ENCODE data around the gene FKBP10. TPM values are rescaled to one million over a fixed set of nuclear protein-coding genes. Genes with fewer than 3 reads are reported as not detected.

Gene FKBP10
- total RNA-seq = 100 to 1,000 TPM; 140 to 172 TPM
- 100 to 1,000 TPM in 1 of 2 donors, 10 to 100 TPM in 1; 70.5 to 260 TPM for polyA plus RNA-seq
- long read RNA-seq, donor 1, transcript FKBP10-201 (10 exons, 2,662 nt) = major isoform, 36 of 68 reads
- long read RNA-seq, donor 1, partial matches to known transcripts = 26 of 68 reads
- long read RNA-seq, donor 1, other reads (novel, unspliced or antisense) = 6 of 68 reads
- long read RNA-seq, donor 2, transcript FKBP10-201 (10 exons, 2,662 nt) = major isoform, 11 of 23 reads
- long read RNA-seq, donor 2, partial matches to known transcripts = 9 of 23 reads
- long read RNA-seq, donor 2, other reads (novel, unspliced or antisense) = 2 of 23 reads

DNA sequence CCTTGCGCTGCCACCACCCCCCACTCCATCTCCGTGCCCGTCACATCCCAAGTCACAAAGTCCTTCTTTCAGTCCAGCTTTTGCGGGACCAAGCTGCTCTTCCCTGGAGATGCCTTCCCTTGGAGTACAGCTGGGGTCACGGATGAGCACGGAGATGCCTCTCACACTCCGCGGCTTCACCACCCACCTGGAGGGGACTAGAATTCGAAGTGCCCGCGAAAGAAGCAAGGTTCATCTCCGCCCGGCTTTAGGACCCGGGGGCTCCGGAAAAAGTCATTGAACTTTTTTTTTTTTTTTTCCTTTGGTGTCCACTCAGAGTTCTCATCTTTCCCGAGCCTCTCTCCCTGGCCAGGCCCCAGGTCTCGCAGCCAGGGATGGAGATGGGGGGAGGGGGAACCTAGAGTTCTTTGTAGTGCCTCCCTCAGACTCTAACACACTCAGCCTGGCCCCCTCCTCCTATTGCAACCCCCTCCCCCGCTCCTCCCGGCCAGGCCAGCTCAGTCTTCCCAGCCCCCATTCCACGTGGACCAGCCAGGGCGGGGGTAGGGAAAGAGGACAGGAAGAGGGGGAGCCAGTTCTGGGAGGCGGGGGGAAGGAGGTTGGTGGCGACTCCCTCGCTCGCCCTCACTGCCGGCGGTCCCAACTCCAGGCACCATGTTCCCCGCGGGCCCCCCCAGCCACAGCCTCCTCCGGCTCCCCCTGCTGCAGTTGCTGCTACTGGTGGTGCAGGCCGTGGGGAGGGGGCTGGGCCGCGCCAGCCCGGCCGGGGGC, at the start of gene FKBP10:
Gene FKBP10, plus strand, starts transcription at position 624 of the 771 bp plus-strand sequence. Its CDS starts 31 bp downstream, at position 655.
- ATAC-seq (ENCODE audit: low FRiP score) (peak; percentile 83), DNase-seq (peak; percentile 84 to 91)
- peak within 1 kb of the TSS; percentile 64 to 77 for H3K4me3 ChIP-seq (ENCODE audit: low read length in 2 of 2)
- 1 to 2% methylated on average over 34 to 35 of the region's 35 CpGs for WGBS, 2 donors
- intact Hi-C loops (cut with DNase I) = no loop called here
- peaks cover 0 to 2% of the 10 kb centered on the region in 2 donors for H3K36me3 ChIP-seq (ENCODE audit: control insufficient read depth in 1 of 2, insufficient read depth in 2 of 2, low read length in 1 of 2)
- H3K4me1 ChIP-seq (ENCODE audit: control insufficient read depth in 1 of 2, insufficient read depth in 2 of 2, low read length in 2 of 2) = no peaks in the 10 kb centered on the region
- H3K27me3 ChIP-seq (ENCODE audit: control insufficient read depth in 1 of 2, insufficient read depth in 2 of 2, low read length in 1 of 2) = no peaks in the 10 kb centered on the region
- no peaks in the 10 kb centered on the region for H3K9me3 ChIP-seq (ENCODE audit: control insufficient read depth, low read length)
- peak within 1 kb of the TSS in 1 of 2 donors; percentile 56 for H3K27ac ChIP-seq (ENCODE audit: low read depth in 1 of 2, low read length in 2 of 2)

- no peak for DNase-seq
- intact Hi-C loops (cut with DNase I) = no loop called here
- no peak for ATAC-seq (ENCODE audit: low FRiP score)
- Histone ChIP-seq H3K4me1 (ENCODE audit: control insufficient read depth in 1 of 2, insufficient read depth in 2 of 2, low read length in 2 of 2) (no peaks in the 10 kb centered on the region), H3K9me3 (ENCODE audit: control insufficient read depth, low read length) (no peaks in the 10 kb centered on the region), H3K27me3 (ENCODE audit: control insufficient read depth in 1 of 2, insufficient read depth in 2 of 2, low read length in 1 of 2) (no peaks in the 10 kb centered on the region), H3K4me3 (ENCODE audit: low read length in 2 of 2) (no peak overlapping the region), H3K27ac (ENCODE audit: low read depth in 1 of 2, low read length in 2 of 2) (no peak overlapping the region), H3K36me3 (ENCODE audit: control insufficient read depth in 1 of 2, insufficient read depth in 2 of 2, low read length in 1 of 2) (no peaks in the 10 kb centered on the region)
- 93 to 95% methylated on average over 8 of the region's 8 CpGs for WGBS, 2 donors
Observed at GRCh38 chr17:41763327-41763726, 49.5 kb upstream of the FKBP10 start.

- Histone ChIP-seq H3K9me3 (ENCODE audit: control insufficient read depth, low read length) (no peaks in the 10 kb centered on the region), H3K36me3 (ENCODE audit: control insufficient read depth in 1 of 2, insufficient read depth in 2 of 2, low read length in 1 of 2) (peaks cover 0 to 3% of the 10 kb centered on the region in 2 donors), H3K27me3 (ENCODE audit: control insufficient read depth in 1 of 2, insufficient read depth in 2 of 2, low read length in 1 of 2) (no peaks in the 10 kb centered on the region), H3K4me3 (ENCODE audit: low read length in 2 of 2) (no peak overlapping the region), H3K4me1 (ENCODE audit: control insufficient read depth in 1 of 2, insufficient read depth in 2 of 2, low read length in 2 of 2) (no peaks in the 10 kb centered on the region), H3K27ac (ENCODE audit: low read depth in 1 of 2, low read length in 2 of 2) (no peak overlapping the region)
- ATAC-seq (ENCODE audit: low FRiP score) (no peak), DNase-seq (no peak)
- intact Hi-C loops (cut with DNase I) = no loop called here
Observed at GRCh38 chr17:41766135-41766534, 46.7 kb upstream of the FKBP10 start.

DNA sequence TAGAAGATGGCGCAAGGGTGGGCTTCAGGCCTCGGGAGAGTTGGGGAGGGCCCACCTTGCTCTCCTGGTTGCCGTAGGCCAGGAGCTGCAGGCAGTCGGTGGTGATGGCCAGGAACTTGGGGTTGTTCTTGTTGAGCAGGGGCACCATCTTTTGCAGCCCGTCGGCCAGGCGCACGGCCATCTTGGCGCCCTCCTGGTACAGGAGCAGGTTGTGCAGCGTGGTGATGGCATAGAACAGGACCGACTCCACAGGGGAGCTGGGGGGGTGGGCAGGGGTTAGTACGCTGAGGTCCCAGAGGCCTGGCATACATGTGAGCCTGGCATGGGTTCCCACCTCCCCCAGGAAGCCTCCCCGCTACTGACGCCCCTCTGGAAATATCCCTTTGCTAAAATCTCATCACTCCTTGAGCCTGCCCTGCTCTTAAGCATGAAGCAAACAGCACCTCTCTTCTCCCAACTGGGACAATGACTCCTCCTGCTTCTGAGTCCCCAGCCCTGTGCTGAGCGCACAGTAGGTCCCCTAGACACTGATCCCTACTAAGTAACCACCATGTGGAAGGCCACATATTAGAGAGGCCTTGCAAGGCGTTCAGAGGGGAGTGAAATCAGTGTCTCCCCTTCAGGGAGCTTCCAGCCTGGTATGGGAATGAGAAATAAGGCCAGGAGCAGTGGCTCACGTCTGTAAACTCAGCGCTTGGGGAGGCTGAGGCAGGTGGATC, 45.3 kb upstream of the FKBP10 start:
- no peak for ATAC-seq (ENCODE audit: low FRiP score)
- Histone ChIP-seq H3K9me3 (ENCODE audit: control insufficient read depth, low read length) (no peaks in the 10 kb centered on the region), H3K27ac (ENCODE audit: low read depth in 1 of 2, low read length in 2 of 2) (no peak overlapping the region), H3K27me3 (ENCODE audit: control insufficient read depth in 1 of 2, insufficient read depth in 2 of 2, low read length in 1 of 2) (no peaks in the 10 kb centered on the region), H3K4me3 (ENCODE audit: low read length in 2 of 2) (no peak overlapping the region), H3K4me1 (ENCODE audit: control insufficient read depth in 1 of 2, insufficient read depth in 2 of 2, low read length in 2 of 2) (no peaks in the 10 kb centered on the region), H3K36me3 (ENCODE audit: control insufficient read depth in 1 of 2, insufficient read depth in 2 of 2, low read length in 1 of 2) (peaks cover 0 to 3% of the 10 kb centered on the region in 2 donors)
- intact Hi-C loops (cut with DNase I) = no loop called here
- WGBS, 2 donors = 92 to 95% methylated on average over 18 of the region's 18 CpGs
- DNase-seq = no peak

GRCh38 chr17:41768682-41769288, 44.0 kb upstream of the FKBP10 start:
- Histone ChIP-seq H3K36me3 (ENCODE audit: control insufficient read depth in 1 of 2, insufficient read depth in 2 of 2, low read length in 1 of 2) (peaks cover 0 to 3% of the 10 kb centered on the region in 2 donors), H3K4me1 (ENCODE audit: control insufficient read depth in 1 of 2, insufficient read depth in 2 of 2, low read length in 2 of 2) (no peaks in the 10 kb centered on the region), H3K27me3 (ENCODE audit: control insufficient read depth in 1 of 2, insufficient read depth in 2 of 2, low read length in 1 of 2) (no peaks in the 10 kb centered on the region), H3K27ac (ENCODE audit: low read depth in 1 of 2, low read length in 2 of 2) (no peak overlapping the region), H3K9me3 (ENCODE audit: control insufficient read depth, low read length) (no peaks in the 10 kb centered on the region), H3K4me3 (ENCODE audit: low read length in 2 of 2) (no peak overlapping the region)
- intact Hi-C loops (cut with DNase I) = no loop called here
- WGBS, 2 donors = 92 to 93% methylated on average over 22 to 23 of the region's 23 CpGs
- DNase-seq = no peak
- ATAC-seq (ENCODE audit: low FRiP score) = no peak

DNA sequence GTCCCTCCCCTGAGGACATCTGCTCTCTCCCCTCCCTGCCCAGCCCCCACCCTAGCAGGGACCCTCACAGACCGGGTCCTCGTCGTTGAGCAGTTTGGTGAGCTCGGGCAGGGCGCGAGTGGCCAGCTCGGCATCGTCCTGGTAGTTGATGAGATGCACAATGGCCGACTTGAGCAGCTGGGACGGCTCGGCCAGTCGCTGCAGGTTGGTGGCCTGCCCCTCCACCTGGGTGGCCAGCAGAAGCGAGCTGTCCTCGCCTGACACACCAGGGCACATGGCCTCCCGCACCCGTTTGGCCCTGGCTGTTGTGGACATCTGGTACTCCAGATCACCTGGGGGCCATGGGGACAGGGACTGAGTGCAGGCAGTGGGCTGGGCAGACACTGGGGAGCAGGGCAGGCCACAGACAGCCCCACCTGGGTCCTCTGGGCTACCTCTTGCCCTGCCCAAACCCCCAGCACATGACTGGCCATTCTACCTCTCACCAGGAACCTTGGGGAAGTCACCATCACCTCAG, 43.4 kb upstream of the FKBP10 start:
- intact Hi-C loops (cut with DNase I) = no loop called here

DNA sequence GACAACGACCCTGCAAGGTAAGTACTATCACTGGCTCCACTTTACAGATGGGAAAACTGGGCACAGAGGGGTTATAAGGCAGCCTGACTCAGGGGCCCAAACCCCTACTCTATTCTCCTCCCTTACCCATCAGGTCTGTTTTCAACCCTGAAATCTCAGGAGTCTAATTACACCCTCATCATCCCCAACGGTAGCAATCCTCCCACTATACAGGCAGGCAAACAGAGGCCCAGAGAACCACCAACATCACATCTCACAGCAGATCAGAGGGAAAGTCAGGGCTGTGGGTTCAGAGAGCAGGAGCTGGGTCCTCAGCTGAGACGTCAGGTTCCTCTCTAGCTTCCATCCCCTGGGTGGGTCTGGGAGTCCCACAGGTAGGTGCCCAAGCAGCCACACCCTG, 42.8 kb upstream of the FKBP10 start:
- no peak for DNase-seq
- no peak for ATAC-seq (ENCODE audit: low FRiP score)
- WGBS, 2 donors = 74 to 77% methylated on average over 3 of the region's 3 CpGs
- H3K4me1 ChIP-seq (ENCODE audit: control insufficient read depth in 1 of 2, insufficient read depth in 2 of 2, low read length in 2 of 2) = no peaks in the 10 kb centered on the region
- intact Hi-C loops (cut with DNase I) = no loop called here
- H3K36me3 ChIP-seq (ENCODE audit: control insufficient read depth in 1 of 2, insufficient read depth in 2 of 2, low read length in 1 of 2) = peaks cover 0 to 3% of the 10 kb centered on the region in 2 donors
- no peaks in the 10 kb centered on the region for H3K9me3 ChIP-seq (ENCODE audit: control insufficient read depth, low read length)
- no peak overlapping the region for H3K27ac ChIP-seq (ENCODE audit: low read depth in 1 of 2, low read length in 2 of 2)
- no peaks in the 10 kb centered on the region for H3K27me3 ChIP-seq (ENCODE audit: control insufficient read depth in 1 of 2, insufficient read depth in 2 of 2, low read length in 1 of 2)
- H3K4me3 ChIP-seq (ENCODE audit: low read length in 2 of 2) = no peak overlapping the region

More for the DNA sequence above, 43.4 kb upstream of the FKBP10 start:
- DNase-seq = no peak
- Histone ChIP-seq H3K27ac (ENCODE audit: low read depth in 1 of 2, low read length in 2 of 2) (no peak overlapping the region), H3K27me3 (ENCODE audit: control insufficient read depth in 1 of 2, insufficient read depth in 2 of 2, low read length in 1 of 2) (no peaks in the 10 kb centered on the region), H3K4me3 (ENCODE audit: low read length in 2 of 2) (no peak overlapping the region), H3K9me3 (ENCODE audit: control insufficient read depth, low read length) (no peaks in the 10 kb centered on the region), H3K36me3 (ENCODE audit: control insufficient read depth in 1 of 2, insufficient read depth in 2 of 2, low read length in 1 of 2) (peaks cover 0 to 3% of the 10 kb centered on the region in 2 donors), H3K4me1 (ENCODE audit: control insufficient read depth in 1 of 2, insufficient read depth in 2 of 2, low read length in 2 of 2) (no peaks in the 10 kb centered on the region)
- WGBS, 2 donors = 79 to 84% methylated on average over 16 of the region's 16 CpGs
- ATAC-seq (ENCODE audit: low FRiP score) = no peak
